Hematopoietic multipotent progenitor cell (in vitro differentiated cells): ENCODE measurements around the gene CGB1. TPM values are rescaled to one million over a fixed set of nuclear protein-coding genes. Genes with fewer than 3 reads are reported as not detected.
"Not testable (repeated sequence)": the region's sequence is repeated elsewhere in the genome, so short reads cannot be mapped to it uniquely, and the experiment has no call there.

ENCODE experiments used
- DNase-seq, 3 donors: peaks; one replicate each; pipeline ENCODE4 v3.0.0-alpha.2; 2011 to 2015; ENCODE audit warnings: low read depth in 2 of 3, low spot score in 2 of 3
- total RNA-seq: library from RNA; depleted of rRNA; stranded (reverse); fragments of >200 nt; gene quantifications from one replicate; pipeline ENCODE4 v1.2.3, GENCODE V29; 2012

CGB1 gene
- total RNA-seq, 1 donor, result not detected

GRCh38 chr19:49025088-49025487, 11.6 kb downstream of the CGB1 start:
- not testable (repeated sequence) for DNase-seq

GRCh38 chr19:49024233-49024632, 12.5 kb downstream of the CGB1 start, which contains the start of gene CGB3:
CGB3 (minus strand) TSS chr19:49024333; CDS start chr19:49023971, 362 bp downstream.
- not testable (repeated sequence) for DNase-seq

DNA sequence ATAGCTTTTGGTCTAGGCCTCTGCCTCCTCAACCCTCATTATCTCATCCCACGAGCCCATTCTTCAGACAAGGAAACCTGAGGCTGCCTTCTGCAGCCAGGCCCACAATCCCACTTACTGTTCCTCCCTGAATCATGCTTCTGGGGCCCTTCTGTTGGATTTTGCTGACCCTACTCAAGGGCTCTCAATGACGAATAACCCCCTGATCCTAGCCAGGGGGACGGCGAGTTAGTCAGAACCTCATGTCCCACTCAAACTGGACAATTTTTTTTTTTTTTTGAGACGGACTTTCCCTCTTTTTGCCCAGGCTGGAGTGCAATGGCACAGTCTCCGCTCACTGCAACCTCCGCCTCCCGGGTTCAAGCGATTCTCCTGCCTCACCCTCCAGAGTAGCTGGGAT, 14.6 kb downstream of the CGB1 start:
- no peak for DNase-seq

- DNase-seq, result no peak
These were observed 15.5 kb downstream of the CGB1 start for GRCh38 chr19:49020931-49021895.

GRCh38 chr19:49020342-49020741, 16.4 kb downstream of the CGB1 start:
- no peak for DNase-seq

- DNase-seq, result peak in 2 of 3 donors; percentile 38 to 46
These were observed 17.3 kb downstream of the CGB1 start for GRCh38 chr19:49019242-49019932.

GRCh38 chr19:49018388-49019241, 18.1 kb downstream of the CGB1 start:
- DNase-seq, result peak in 1 of 3 donors; percentile 43

DNA sequence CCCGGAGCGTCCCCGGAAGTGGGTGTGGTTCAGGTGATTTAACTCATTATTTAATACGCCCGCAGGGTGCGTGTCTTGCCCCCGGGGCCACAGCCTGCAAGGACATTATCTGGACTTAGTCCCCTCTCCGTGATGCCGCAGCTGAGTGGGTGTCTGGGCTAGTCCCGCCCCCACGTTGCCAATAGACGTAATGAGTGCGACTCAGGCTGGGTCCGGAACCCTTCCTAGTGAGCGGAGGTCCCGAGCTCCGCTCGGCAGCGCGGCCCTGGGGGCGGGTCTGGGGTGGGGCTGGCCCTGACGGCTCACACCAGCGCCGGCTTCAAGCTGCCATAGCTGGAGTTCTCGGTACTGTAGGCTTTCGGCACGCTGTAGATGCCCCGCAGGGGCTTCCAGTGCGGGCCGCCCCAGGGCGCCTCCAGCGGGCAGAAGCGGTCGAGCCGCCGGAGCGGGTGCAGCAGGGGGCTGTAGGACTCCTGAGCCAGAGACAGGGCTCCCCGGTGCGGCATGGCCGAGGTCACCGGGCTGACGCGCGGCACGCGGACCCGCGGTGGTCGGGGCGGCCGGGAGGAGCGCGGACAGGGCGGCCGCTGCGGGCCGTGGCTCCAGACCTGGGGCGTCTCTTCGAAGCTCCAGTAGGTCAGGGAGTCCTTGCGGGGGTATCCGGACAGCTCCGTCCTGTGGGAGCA, 18.9 kb downstream of the CGB1 start:
- DNase-seq, result peak; percentile 28 to 73 (median 69)

DNA sequence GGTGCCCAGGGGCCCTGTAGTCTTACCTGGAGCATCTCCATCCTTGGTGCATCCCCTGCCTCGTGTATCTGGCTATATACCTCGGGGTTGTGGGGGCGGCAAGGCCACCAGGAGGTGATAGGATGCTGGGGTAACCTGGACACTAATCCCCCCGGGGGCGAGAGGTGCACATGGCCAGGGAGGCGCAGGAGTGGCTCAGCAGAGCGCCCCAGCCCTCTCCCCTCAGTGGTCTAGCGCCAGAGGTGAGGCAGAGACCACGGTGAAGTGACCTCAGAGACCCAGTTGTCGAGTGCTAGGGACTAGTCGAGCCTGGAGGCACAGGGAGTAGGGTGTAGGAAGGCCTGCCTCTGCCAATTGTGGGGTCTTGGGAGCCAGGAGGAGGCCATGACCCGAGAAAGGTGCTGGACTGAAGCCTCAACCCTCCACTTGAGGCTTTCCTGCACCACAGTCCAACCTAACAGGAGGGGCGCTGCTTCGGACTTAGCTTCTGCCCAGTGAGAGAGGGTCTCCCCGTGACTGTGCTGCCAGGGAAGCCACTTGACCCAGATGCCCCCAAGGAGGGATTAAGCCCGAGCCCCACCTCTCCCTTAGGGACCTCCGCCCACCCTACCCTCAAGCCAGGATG, 19.5 kb downstream of the CGB1 start, which contains the start of gene LHB:
Gene LHB, minus strand, starts transcription at position 51 of the 625 bp plus-strand sequence. Its CDS starts 10 bp downstream, at position 41.
- DNase-seq, result no peak

GRCh38 chr19:49016067-49016839, 20.4 kb downstream of the CGB1 start:
- no peak for DNase-seq

DNA sequence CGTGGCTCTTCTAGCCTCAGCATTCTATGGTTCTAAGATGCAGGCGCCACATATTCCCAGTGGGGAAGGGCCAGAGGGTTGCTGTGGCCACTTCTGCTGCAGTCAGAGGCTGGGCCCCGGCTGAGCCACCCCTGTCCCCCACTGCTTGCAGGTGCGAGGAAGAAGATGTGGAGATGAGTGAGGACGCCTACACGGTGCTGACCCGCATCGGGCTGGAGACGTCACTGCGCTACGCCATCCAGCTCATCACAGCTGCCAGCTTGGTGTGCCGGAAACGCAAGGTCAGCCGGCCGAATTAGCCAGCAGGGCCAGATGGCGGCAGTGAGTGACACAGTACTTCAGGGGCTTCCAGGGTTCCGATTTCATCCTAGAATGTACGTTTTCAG, 21.8 kb downstream of the CGB1 start:
- no peak for DNase-seq

DNA sequence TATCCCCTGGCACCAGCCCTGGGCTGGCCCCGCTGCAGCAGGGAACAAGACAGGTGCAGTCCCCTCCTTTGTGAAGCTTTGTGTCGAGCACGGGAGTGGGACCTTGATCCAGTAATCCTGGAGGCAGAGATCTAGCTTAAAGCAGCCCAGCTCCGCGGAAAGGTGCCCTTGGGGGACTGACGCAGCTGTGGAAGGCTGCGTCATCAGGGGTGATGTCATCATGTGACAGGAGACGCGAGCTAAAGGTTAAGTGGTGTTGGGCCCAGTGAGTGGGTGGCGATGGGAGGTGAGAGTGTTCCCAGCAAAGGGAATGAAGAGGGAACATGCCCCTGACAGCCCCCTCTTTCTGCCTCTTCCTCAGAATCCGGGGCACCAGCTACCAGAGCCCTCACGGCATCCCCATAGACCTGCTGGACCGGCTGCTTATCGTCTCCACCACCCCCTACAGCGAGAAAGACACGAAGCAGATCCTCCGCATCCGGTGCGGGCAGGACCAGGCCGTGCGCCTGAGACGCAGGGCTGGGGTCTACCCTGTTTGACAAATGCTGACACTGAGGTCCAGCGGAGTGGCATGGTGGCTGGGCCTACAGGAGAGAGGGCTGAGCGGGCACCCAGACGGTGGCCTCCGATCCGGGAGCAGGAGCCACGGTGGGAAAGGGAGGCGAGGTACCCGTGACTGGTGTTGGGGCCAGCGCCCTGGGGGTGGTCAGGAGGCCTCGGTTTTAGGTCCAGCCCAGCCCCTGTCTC, 22.4 kb downstream of the CGB1 start:
- no peak for DNase-seq

DNA sequence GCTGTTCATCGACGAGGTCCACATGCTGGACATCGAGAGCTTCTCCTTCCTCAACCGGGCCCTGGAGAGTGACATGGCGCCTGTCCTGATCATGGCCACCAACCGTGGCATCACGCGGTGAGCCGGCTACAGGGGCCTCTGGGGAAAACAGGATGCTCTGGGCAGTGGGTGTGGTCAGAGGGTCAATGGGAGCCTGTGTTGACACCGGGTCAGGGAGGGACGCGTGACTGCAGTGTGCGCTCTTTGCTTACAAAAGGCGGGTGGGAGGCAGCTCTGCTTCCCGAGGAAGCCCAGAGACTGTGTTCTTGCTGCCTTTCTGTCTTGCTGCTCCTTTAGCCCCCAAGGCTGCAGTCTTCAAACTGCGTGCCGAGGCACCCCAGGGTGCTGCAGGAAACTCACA, 25.5 kb downstream of the CGB1 start:
- DNase-seq, result no peak

DNA sequence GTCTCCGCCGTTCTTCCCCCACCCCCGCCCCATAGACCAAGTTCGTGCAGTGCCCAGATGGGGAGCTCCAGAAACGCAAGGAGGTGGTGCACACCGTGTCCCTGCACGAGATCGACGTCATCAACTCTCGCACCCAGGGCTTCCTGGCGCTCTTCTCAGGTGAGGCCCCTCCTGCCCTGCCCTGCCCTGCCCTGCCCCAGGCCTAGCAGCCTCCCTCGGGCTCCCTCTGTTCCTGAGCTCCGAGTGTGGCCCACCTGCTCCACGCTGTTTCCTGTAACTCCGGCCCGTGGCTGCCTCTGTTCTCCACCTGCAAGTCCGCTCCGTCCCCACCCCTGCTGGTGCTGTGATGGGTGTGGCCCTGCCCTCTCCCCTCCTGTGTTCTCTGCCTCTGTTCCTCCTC, 26.2 kb downstream of the CGB1 start:
- DNase-seq, result no peak

DNA sequence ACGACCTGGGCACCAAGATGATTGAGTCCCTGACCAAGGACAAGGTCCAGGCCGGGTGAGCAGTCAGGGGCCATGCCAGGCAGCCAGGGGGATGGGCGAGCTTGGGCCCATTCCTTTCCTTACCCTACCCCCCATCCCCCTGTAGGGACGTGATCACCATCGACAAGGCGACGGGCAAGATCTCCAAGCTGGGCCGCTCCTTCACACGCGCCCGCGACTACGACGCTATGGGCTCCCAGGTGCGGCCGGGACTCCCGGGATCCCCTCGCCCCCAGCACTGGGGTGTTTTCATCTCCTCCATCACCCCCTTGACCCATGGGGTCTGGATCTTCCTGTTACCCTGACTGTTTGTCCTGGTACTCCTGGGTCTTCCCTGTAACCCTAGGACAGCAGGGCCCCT, 26.9 kb downstream of the CGB1 start:
- no peak for DNase-seq

DNA sequence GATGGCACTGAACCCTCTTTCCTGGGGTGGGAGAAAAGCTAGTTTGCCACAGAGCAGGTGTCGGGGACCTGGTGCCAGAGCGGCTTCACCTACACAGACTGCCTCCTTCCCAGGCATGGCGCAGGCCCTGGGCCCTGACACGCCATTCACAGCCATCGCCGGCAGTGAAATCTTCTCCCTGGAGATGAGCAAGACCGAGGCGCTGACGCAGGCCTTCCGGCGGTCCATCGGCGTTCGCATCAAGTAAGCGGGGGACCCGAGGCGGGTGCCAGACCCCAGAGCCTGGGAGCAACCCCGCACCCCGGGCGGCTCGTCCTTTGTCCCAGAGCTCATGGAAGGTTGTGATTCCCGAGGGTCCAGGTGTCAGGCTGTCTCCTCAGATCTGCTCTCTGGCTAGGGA, 29.8 kb downstream of the CGB1 start:
- no peak for DNase-seq

DNA sequence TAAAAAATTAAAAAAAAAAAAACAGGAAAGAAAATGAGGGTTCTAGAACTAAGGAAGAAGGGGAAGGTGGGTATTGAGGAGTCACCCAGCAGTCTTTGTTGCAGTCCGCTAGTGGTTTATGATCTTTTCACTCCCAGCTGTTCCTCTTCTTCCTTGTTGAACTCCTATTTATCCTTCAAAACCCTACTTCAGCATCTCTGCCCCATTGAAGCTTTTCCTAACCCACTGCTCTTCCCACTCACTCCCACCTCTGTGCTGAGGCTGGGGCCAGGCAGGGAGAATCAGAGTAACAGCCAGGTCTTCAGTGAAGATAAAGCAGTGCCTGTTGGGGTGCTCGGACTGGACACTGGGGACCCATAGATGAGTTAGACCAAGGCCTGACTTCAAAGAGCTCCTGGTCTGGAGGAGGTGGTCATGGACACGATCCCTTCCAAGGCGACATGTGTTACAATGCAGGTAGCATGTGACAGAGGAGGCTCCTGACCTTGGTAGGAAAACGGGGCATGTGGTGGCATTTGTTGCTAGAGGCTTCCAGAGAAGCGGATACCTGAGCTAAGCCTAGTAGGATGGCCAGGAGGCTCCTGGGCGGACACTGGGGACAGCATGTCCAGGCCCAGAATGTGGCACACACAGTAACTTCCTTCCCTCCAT, 31.6 kb downstream of the CGB1 start:
- no peak for DNase-seq

- no peak for DNase-seq
These were observed 32.6 kb downstream of the CGB1 start for GRCh38 chr19:49004133-49004532.
